SK-N-SH (cell line): Measurements from ENCODE around the gene AGL. TPM values are rescaled to one million over a fixed set of nuclear protein-coding genes. Genes with fewer than 3 reads are reported as not detected.
A peak's percentile ranks its signal among the peaks of the same experiment; 100 is the strongest.
"Not testable (repeated sequence)": the region's sequence is repeated elsewhere in the genome, so short reads cannot be mapped to it uniquely, and the experiment has no call there.

Source experiments
- CTCF ChIA-PET: fragments of 300-600, 350-600 bp; formaldehyde crosslinking; extraction: SDS; loops from one replicate; lab custom pipeline; 2021; lab: Yijun Ruan, JAX
- POLR2A ChIA-PET: fragments of 350-600 bp; sonication (Branson Sonifier 250); formaldehyde crosslinking; extraction: SDS; loops from one replicate; lab custom pipeline; 2020; ENCODE audit warnings: antibody characterized with exemption, inconsistent platforms; lab: Yijun Ruan, JAX
- DNase-seq: peaks from one replicate; pipeline ENCODE4 v3.0.0; 2012
- H2AFZ ChIP-seq: fragments of 200-600 bp; sonication (generic); 2 replicates; pipeline ENCODE4 v1.8.1; 2016; ENCODE audit warnings: antibody characterized with exemption, mild to moderate bottlenecking, low read depth
- H3F3A ChIP-seq: fragments of 200-600 bp; sonication (generic); replicated peaks from 2 replicates; pipeline ENCODE3; 2016; ENCODE audit warnings: antibody characterized with exemption, mild to moderate bottlenecking; ENCODE audit not compliant: insufficient read depth
- H3K27ac ChIP-seq, 2 experiments: fragments of 200-500 bp in 1 of 2; fragments of 200-600 bp in 1 of 2; sonication (Bioruptor generic) in 1 of 2; sonication (generic), shearing (Covaris generic) in 1 of 2; 2 replicates each; pipeline versions ENCODE4 v1.5.1 to v1.6.1; 2014 to 2016; ENCODE audit warnings: low read depth in 2 of 2, inconsistent platforms in 1 of 2, low read length in 1 of 2, mild to moderate bottlenecking in 1 of 2, mixed read lengths in 1 of 2
- H3K27me3 ChIP-seq: fragments of 200-600 bp; sonication (generic), shearing (Covaris generic); 2 replicates; pipeline ENCODE4 v1.6.1; 2016; ENCODE audit warnings: mixed run types; ENCODE audit not compliant: insufficient read depth
- H3K36me3 ChIP-seq, 2 experiments: fragments of 200-500 bp in 1 of 2; fragments of 200-600 bp in 1 of 2; sonication (Bioruptor generic) in 1 of 2; sonication (generic) in 1 of 2; replicated peaks in 1 of 2; 2 replicates each; pipeline versions ENCODE3 to v1.5.1; 2014 to 2016; ENCODE audit warnings: low read length in 1 of 2, mild to moderate bottlenecking in 1 of 2; ENCODE audit not compliant: insufficient read depth in 2 of 2, control insufficient read depth in 1 of 2
- H3K4me1 ChIP-seq, 2 experiments: fragments of 200-500 bp in 1 of 2; fragments of 200-600 bp in 1 of 2; sonication (Bioruptor generic) in 1 of 2; sonication (generic), shearing (Covaris generic) in 1 of 2; 2 replicates each; pipeline versions ENCODE4 v1.5.1 to v1.6.1; 2014 to 2016; ENCODE audit warnings: low read depth in 1 of 2, low read length in 1 of 2, mixed run types in 1 of 2; ENCODE audit not compliant: insufficient read depth in 2 of 2, control insufficient read depth in 1 of 2
- H3K4me2 ChIP-seq: fragments of 200-600 bp; sonication (generic), shearing (Covaris generic); 2 replicates; pipeline ENCODE4 v1.6.1; 2017; ENCODE audit warnings: mixed run types
- H3K4me3 ChIP-seq, 2 experiments: fragments of 200-500 bp in 1 of 2; fragments of 200-600 bp in 1 of 2; sonication (Bioruptor generic) in 1 of 2; sonication (generic), shearing (Covaris generic) in 1 of 2; 2 replicates each; pipeline versions ENCODE4 v1.5.1 to v1.8.1; 2014 to 2016; ENCODE audit warnings: low read depth in 2 of 2, inconsistent platforms in 1 of 2, low read length in 1 of 2, mild to moderate bottlenecking in 1 of 2, mixed read lengths in 1 of 2, moderate library complexity in 1 of 2
- H3K79me2 ChIP-seq: fragments of 200-600 bp; sonication (generic); 2 replicates; pipeline ENCODE4 v1.8.1; 2017; ENCODE audit warnings: mild to moderate bottlenecking; ENCODE audit not compliant: insufficient read depth
- H3K9ac ChIP-seq: fragments of 200-600 bp; sonication (generic); 2 replicates; pipeline ENCODE4 v1.6.1; 2017; ENCODE audit warnings: mixed run types
- H3K9me2 ChIP-seq: fragments of 200-600 bp; sonication (generic); 2 replicates; pipeline ENCODE4 v1.6.1; 2017; ENCODE audit warnings: mixed run types
- H3K9me3 ChIP-seq: fragments of 200-600 bp; sonication (generic); 2 replicates; pipeline ENCODE4 v1.6.1; 2017; ENCODE audit warnings: mixed run types, mild to moderate bottlenecking, moderate library complexity
- H4K20me1 ChIP-seq: fragments of 200-600 bp; sonication (generic); 2 replicates; pipeline ENCODE4 v1.6.1; 2017; ENCODE audit warnings: mild to moderate bottlenecking, mixed run types; ENCODE audit not compliant: insufficient read depth
- CHD2 ChIP-seq: fragments of 150-350 bp; IDR thresholded peaks from 2 replicates; pipeline ENCODE4 v1.6.1; 2018; ENCODE audit warnings: low read length; ENCODE audit not compliant: partially characterized antibody
- ELF1 ChIP-seq: IDR thresholded peaks from 2 replicates; pipeline ENCODE4 v1.4.0; 2012
- FOXM1 ChIP-seq: IDR thresholded peaks from 2 replicates; pipeline ENCODE4 v1.4.0; 2012; ENCODE audit warnings: low read depth, mild to moderate bottlenecking
- GATA2 ChIP-seq: sonication (generic); formaldehyde crosslinking; IDR thresholded peaks from 2 replicates; pipeline ENCODE4 v1.5.0; 2020; ENCODE audit warnings: mild to moderate bottlenecking, missing genetic modification reagents
- JUND ChIP-seq: IDR thresholded peaks from 2 replicates; pipeline ENCODE4 v1.4.0; 2012
- MEF2A ChIP-seq: IDR thresholded peaks from 2 replicates; pipeline ENCODE4 v1.4.0; 2012; ENCODE audit warnings: low read depth, borderline replicate concordance
- PBX3 ChIP-seq: IDR thresholded peaks from 2 replicates; pipeline ENCODE4; 2012
- RAD21 ChIP-seq: IDR thresholded peaks from 2 replicates; pipeline ENCODE4 v1.6.1; 2012; ENCODE audit warnings: mild to moderate bottlenecking, low read length
- RCOR1 ChIP-seq: fragments of 150-350 bp; IDR thresholded peaks from 2 replicates; pipeline ENCODE4 v1.6.1; 2017; ENCODE audit warnings: antibody characterized with exemption, low read length
- RXRA ChIP-seq: IDR thresholded peaks from 2 replicates; pipeline ENCODE4 v1.4.0; 2012; ENCODE audit warnings: low read depth, mild to moderate bottlenecking, borderline replicate concordance
- TAF1 ChIP-seq: IDR thresholded peaks from 2 replicates; pipeline ENCODE4 v1.6.1; 2012; ENCODE audit warnings: low read depth, mild to moderate bottlenecking, low read length, moderate library complexity, borderline replicate concordance
- TCF12 ChIP-seq: IDR thresholded peaks from 2 replicates; pipeline ENCODE4 v1.4.0; 2012
- USF2 ChIP-seq: fragments of 150-350 bp; IDR thresholded peaks from 2 replicates; pipeline ENCODE4 v1.6.1; 2017; ENCODE audit warnings: antibody characterized with exemption, low read length, low read depth, borderline replicate concordance
- YY1 ChIP-seq: IDR thresholded peaks from 2 replicates; pipeline ENCODE4 v1.4.0; 2012; ENCODE audit warnings: low read depth, mild to moderate bottlenecking
- WGBS: methylation state at CpG from one replicate; pipeline ENCODE4 v1.1.6; 2017; ENCODE audit warnings: low lambda C conversion rate; 5-methylcytosine and 5-hydroxymethylcytosine counted together
- polyA plus RNA-seq, 3 experiments: library from polyadenylated mRNA; depleted of rRNA; stranded (reverse); fragments of >200 nt; gene quantifications; 2 replicates each; pipeline ENCODE4 v1.2.3, GENCODE V29; 2012
- TF ChIP-seq, protein P1 (sequence below): IDR thresholded peaks from 2 replicates; pipeline ENCODE4 v1.4.0; 2012; ENCODE audit warnings: low read depth
- TF ChIP-seq, protein P2 (sequence below): fragments of 200-600 bp; sonication (generic); IDR thresholded peaks from 2 replicates; pipeline ENCODE4 v1.6.1; 2017; ENCODE audit warnings: antibody characterized with exemption, mild to moderate bottlenecking, moderate library complexity

The AGL gene
- polyA plus RNA-seq, 1 of the 3 experiments (the other 2 are of a cell fraction) = 1.5 TPM

DNA sequence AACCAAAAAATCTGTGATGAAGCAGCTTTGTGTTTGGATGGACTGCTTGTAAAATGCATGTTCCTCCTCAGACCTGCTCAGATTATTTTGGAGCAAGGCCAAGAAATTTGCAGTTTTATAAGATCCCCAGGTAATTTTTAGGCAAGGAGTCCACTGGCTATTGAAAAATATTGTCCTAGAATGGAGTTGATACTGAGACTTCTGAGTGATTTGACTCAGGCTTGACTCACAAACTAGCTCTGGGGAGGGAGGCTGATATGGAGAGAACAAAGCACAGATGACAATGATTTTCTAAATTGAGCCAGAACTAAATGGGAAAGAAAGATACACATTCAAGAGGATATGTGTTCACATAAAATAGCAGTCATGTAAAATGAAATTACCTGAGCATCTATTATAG is 36.7 kb downstream of the AGL start (continued):
- TF ChIP-seq TAF1 = no peak
- no peak for TF ChIP-seq PBX3

GRCh38 chr1:99887890-99888289 is 37.7 kb downstream of the AGL start:
- no peaks in the 10 kb centered on the region for H3K27me3 ChIP-seq
- 0 out of 2 replicates have a peak overlapping the region, but pooled peaks have one; percentile 3 for H2AFZ ChIP-seq
- 94% methylated on average over 2 of the region's 2 CpGs for WGBS
- no peak overlapping the region for H3K4me2 ChIP-seq
- no peaks in the 10 kb centered on the region for H3K79me2 ChIP-seq
- no peak overlapping the region for H3K27ac ChIP-seq
- no peaks in the 10 kb centered on the region for H3K9me3 ChIP-seq
- POLR2A ChIA-PET = no interaction called here
- H3F3A ChIP-seq = peaks cover 8% of the 10 kb centered on the region
- TF ChIP-seq, protein P1, sequence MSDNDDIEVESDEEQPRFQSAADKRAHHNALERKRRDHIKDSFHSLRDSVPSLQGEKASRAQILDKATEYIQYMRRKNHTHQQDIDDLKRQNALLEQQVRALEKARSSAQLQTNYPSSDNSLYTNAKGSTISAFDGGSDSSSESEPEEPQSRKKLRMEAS = no peak
- TF ChIP-seq GATA2 = no peak
- no peak overlapping the region for H3K4me3 ChIP-seq
- no peaks in the 10 kb centered on the region; a peak in 1 of 4 replicates for H3K4me1 ChIP-seq
- H3K9me2 ChIP-seq = no peaks in the 10 kb centered on the region; the same call in 1 of the 2 replicates
- CTCF ChIA-PET = no interaction called here
- H3K36me3 ChIP-seq = peaks cover 45 to 81% of the 10 kb centered on the region in 2 experiments
- H4K20me1 ChIP-seq = no peaks in the 10 kb centered on the region
- no peak overlapping the region for H3K9ac ChIP-seq
- no peak for DNase-seq

GRCh38 chr1:99891997-99892396 is 41.8 kb downstream of the AGL start:
- Histone ChIP-seq H3K4me2 (no peak overlapping the region), H3K27ac (no peak overlapping the region), H3K4me3 (no peak overlapping the region), H3K36me3 (peaks cover 47 to 63% of the 10 kb centered on the region in 2 experiments), H3K9me2 (no peaks in the 10 kb centered on the region; the same call in 1 of the 2 replicates), H3K9ac (no peak overlapping the region), H3K79me2 (no peaks in the 10 kb centered on the region), H3K4me1 (no peaks in the 10 kb centered on the region; a peak in 1 of 4 replicates), H3F3A (peaks cover 8% of the 10 kb centered on the region), H2AFZ (no peak overlapping the region), H3K27me3 (no peaks in the 10 kb centered on the region), H3K9me3 (no peaks in the 10 kb centered on the region), H4K20me1 (no peaks in the 10 kb centered on the region)
- POLR2A ChIA-PET = no interaction called here
- no peak for DNase-seq
- CTCF ChIA-PET = no interaction called here
- TF ChIP-seq, protein P2, sequence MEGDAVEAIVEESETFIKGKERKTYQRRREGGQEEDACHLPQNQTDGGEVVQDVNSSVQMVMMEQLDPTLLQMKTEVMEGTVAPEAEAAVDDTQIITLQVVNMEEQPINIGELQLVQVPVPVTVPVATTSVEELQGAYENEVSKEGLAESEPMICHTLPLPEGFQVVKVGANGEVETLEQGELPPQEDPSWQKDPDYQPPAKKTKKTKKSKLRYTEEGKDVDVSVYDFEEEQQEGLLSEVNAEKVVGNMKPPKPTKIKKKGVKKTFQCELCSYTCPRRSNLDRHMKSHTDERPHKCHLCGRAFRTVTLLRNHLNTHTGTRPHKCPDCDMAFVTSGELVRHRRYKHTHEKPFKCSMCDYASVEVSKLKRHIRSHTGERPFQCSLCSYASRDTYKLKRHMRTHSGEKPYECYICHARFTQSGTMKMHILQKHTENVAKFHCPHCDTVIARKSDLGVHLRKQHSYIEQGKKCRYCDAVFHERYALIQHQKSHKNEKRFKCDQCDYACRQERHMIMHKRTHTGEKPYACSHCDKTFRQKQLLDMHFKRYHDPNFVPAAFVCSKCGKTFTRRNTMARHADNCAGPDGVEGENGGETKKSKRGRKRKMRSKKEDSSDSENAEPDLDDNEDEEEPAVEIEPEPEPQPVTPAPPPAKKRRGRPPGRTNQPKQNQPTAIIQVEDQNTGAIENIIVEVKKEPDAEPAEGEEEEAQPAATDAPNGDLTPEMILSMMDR = no peak
- no peak for TF ChIP-seq RCOR1
- no peak for TF ChIP-seq FOXM1
- no peak for TF ChIP-seq JUND
- no peak for TF ChIP-seq USF2
- TF ChIP-seq TCF12 = no peak
- TF ChIP-seq CHD2 = no peak
- TF ChIP-seq TAF1 = no peak
- TF ChIP-seq RXRA = no peak
- TF ChIP-seq ELF1 = no peak
- TF ChIP-seq GATA2 = no peak
- no peak for TF ChIP-seq MEF2A
- TF ChIP-seq YY1 = no peak
- no peak for TF ChIP-seq RAD21
- TF ChIP-seq, all 33 proteins: peak for 0
- WGBS = 66% methylated on average over 1 of the region's 1 CpG

DNA sequence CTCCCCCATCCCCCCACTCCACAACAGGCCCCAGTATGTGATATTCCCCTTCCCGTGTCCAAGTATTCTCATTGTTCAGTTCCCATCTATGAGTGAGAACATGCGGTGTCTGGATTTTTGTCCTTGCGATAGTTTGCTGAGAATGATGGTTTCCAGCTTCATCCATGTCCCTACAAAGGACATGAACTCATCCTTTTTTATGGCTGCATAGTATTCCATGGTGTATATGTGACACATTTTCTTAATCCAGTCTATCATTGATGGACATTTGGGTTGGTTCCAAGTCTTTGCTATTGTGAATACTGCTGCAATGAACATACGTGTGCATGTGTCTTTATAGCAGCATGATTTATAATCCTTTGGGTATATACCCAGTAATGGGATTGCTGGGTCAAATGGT is 53.1 kb downstream of the AGL start:
- H3F3A ChIP-seq, H4K20me1 ChIP-seq, DNase-seq, H3K9me2 ChIP-seq, H3K9ac ChIP-seq, H3K9me3 ChIP-seq, CTCF ChIA-PET, H3K27ac ChIP-seq, H2AFZ ChIP-seq, H3K27me3 ChIP-seq, H3K4me1 ChIP-seq, H3K4me2 ChIP-seq, H3K4me3 ChIP-seq, H3K79me2 ChIP-seq, POLR2A ChIA-PET: not testable (repeated sequence)
- H3K36me3 ChIP-seq = peaks cover 9 to 20% of the 10 kb centered on the region in 2 experiments
- 96% methylated on average over 4 of the region's 4 CpGs for WGBS
